Spleen (tissue), 7 donors: ENCODE data around the gene ATF6.

Source experiments
- POLR2AphosphoS5 ChIP-seq, 3 donors: sonication (generic); formaldehyde crosslinking; IDR thresholded peaks; one replicate each; pipeline ENCODE4 v1.5.1; 2017; ENCODE audit warnings: antibody characterized with exemption in 3 of 3
- TF ChIP-seq, protein P1 (sequence below), 11 experiments: fragments of 200-600 bp in 7 of 11; fragments of 450-650 bp in 4 of 11; sonication (generic) in 4 of 11; IDR thresholded peaks in 8 of 11; conservative IDR thresholded peaks in 3 of 11; 1 replicate in 7 of 11; 2 replicates in 4 of 11; pipeline versions ENCODE4 v1.4.0 to v1.8.0; 2016 to 2021; ENCODE audit warnings: antibody characterized with exemption in 11 of 11, inconsistent platforms in 4 of 11, mild to moderate bottlenecking in 1 of 11
- donor health status: DM: no; HTN: no; CAD: no; lungs with moderate emphysema.
- donor health status: DM: no; HTN: no; CAD: no.
- donor health status: DM: no; HTN: no; CAD: no.

DNA sequence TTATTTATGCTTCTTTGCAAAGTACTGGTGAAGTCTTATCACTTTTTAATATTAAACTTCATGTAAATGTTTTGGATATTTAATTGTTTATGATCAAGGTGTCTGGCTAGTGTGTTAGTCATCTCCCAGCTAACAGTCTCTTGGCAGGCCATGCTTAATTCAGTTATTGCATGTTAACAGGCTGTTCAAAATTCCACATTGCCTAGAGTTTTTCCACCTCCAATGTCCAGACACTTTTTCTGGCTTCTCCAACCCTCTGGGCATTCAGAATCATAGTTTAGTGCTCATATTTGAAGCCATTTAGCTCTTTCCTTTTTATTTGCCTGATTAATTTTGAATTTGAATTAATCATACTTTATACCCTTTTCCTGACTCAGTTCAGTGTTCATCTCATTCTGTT, 188.3 kb downstream of the ATF6 start:
- TF ChIP-seq, protein P1, sequence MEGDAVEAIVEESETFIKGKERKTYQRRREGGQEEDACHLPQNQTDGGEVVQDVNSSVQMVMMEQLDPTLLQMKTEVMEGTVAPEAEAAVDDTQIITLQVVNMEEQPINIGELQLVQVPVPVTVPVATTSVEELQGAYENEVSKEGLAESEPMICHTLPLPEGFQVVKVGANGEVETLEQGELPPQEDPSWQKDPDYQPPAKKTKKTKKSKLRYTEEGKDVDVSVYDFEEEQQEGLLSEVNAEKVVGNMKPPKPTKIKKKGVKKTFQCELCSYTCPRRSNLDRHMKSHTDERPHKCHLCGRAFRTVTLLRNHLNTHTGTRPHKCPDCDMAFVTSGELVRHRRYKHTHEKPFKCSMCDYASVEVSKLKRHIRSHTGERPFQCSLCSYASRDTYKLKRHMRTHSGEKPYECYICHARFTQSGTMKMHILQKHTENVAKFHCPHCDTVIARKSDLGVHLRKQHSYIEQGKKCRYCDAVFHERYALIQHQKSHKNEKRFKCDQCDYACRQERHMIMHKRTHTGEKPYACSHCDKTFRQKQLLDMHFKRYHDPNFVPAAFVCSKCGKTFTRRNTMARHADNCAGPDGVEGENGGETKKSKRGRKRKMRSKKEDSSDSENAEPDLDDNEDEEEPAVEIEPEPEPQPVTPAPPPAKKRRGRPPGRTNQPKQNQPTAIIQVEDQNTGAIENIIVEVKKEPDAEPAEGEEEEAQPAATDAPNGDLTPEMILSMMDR (IDR thresholded peaks at IDR 0.05 in 8 of 11, conservative IDR thresholded peaks at IDR 0.05 in 3 of 11) = no peak
- TF ChIP-seq POLR2AphosphoS5 (IDR thresholded peaks at IDR 0.05) = no peak
